ENCODE data around the gene HOXB3.
"Not testable (repeated sequence)": the region's sequence is repeated elsewhere in the genome, so short reads cannot be mapped to it uniquely, and the experiment has no call there.

DNA sequence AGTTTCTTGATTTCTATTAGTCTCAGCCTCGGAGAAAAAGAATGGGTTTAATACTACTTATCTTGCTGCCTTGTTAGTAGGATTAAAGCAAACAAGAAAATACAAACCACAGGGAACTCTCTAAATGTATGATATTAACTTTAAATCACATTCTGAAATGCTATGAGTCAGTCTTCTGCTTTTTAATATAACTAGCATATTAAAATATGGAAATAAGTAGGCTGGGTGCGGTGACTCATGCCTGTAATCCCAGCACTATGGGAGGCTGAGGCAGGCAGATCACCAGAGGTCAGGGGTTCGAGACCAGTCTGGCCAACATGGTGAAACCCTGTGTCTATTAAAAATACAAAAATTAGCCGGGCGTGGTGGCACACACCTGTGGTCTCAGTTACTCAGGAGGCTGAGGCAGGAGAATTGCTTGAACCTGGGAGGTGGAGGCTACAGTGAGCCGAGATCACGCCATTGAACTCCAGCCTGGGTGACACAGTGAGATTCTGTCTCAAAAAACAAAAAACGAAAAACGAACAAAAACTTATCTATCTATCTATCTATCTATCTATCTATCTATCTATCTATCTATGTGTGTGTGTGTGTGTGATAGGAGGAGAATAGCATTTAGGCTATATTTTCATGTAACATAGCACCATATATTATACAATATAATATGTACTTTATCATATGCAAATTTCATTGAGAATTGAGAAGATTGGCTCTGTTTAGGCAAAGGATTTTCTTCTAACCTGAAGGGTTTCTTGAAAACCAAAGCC lies 54.1 kb downstream of the HOXB3 start:
- TF ChIP-seq, protein P1, sequence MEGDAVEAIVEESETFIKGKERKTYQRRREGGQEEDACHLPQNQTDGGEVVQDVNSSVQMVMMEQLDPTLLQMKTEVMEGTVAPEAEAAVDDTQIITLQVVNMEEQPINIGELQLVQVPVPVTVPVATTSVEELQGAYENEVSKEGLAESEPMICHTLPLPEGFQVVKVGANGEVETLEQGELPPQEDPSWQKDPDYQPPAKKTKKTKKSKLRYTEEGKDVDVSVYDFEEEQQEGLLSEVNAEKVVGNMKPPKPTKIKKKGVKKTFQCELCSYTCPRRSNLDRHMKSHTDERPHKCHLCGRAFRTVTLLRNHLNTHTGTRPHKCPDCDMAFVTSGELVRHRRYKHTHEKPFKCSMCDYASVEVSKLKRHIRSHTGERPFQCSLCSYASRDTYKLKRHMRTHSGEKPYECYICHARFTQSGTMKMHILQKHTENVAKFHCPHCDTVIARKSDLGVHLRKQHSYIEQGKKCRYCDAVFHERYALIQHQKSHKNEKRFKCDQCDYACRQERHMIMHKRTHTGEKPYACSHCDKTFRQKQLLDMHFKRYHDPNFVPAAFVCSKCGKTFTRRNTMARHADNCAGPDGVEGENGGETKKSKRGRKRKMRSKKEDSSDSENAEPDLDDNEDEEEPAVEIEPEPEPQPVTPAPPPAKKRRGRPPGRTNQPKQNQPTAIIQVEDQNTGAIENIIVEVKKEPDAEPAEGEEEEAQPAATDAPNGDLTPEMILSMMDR (IDR thresholded peaks at IDR 0.05; ENCODE audit: insufficient read depth, low read depth, low read length): not testable (repeated sequence)
- not testable (repeated sequence) for TF ChIP-seq EZH2 (IDR thresholded peaks at IDR 0.05; ENCODE audit: insufficient read depth, low read length)

Data from astrocyte (in vitro differentiated cells and primary cell).